Amniotic epithelial cell (primary cell): ENCODE measurements around the gene PNMA6F.
"Not testable (repeated sequence)": the region's sequence is repeated elsewhere in the genome, so short reads cannot be mapped to it uniquely, and the experiment has no call there.

Source experiments
- DNase-seq: peaks from one replicate; pipeline ENCODE4 v3.0.0-alpha.2; 2010; ENCODE audit warnings: low read depth

The PNMA6F gene

GRCh38 chrX:153334654-153335295, 13.2 kb upstream of the PNMA6F start:
- no peak for DNase-seq

GRCh38 chrX:153333821-153334653, 12.5 kb upstream of the PNMA6F start, which contains the start of gene ZNF275:
TSS of gene ZNF275 (plus strand) at chrX:153334153. CDS start at chrX:153336680, 2,527 bp downstream.
- DNase-seq: peak; percentile 65

GRCh38 chrX:153333266-153333665, 11.7 kb upstream of the PNMA6F start:
- peak; percentile 74 for DNase-seq

GRCh38 chrX:153327561-153327960, 6.0 kb upstream of the PNMA6F start:
- DNase-seq: no peak

- DNase-seq: peak; percentile 25
Observed at GRCh38 chrX:153320555-153321184, 897 bp downstream of the PNMA6F start.

- not testable (repeated sequence) for DNase-seq
Observed at GRCh38 chrX:153320047-153320443, 1.5 kb downstream of the PNMA6F start.

- DNase-seq: no peak
Observed at GRCh38 chrX:153319295-153320046, 2.1 kb downstream of the PNMA6F start.

GRCh38 chrX:153318811-153319210, 2.8 kb downstream of the PNMA6F start:
- no peak for DNase-seq

- DNase-seq: no peak
Observed at GRCh38 chrX:153317996-153318722, 3.4 kb downstream of the PNMA6F start.

- DNase-seq: no peak
Observed at GRCh38 chrX:153317306-153317705, 4.3 kb downstream of the PNMA6F start.

- DNase-seq: no peak
Observed at GRCh38 chrX:153312842-153313241, 8.7 kb downstream of the PNMA6F start.

- DNase-seq: no peak
Observed at GRCh38 chrX:153312041-153312440, 9.5 kb downstream of the PNMA6F start.

GRCh38 chrX:153310901-153311300, 10.7 kb downstream of the PNMA6F start:
- DNase-seq: no peak

GRCh38 chrX:153307276-153308178, 14.0 kb downstream of the PNMA6F start:
- DNase-seq: peak; percentile 78

- no peak for DNase-seq
Observed at GRCh38 chrX:153306527-153307115, 14.9 kb downstream of the PNMA6F start.

- no peak for DNase-seq
Observed at GRCh38 chrX:153305972-153306371, 15.6 kb downstream of the PNMA6F start.

- DNase-seq: no peak
Observed at GRCh38 chrX:153304988-153305736, 16.4 kb downstream of the PNMA6F start.

GRCh38 chrX:153303276-153304262, 18.0 kb downstream of the PNMA6F start:
- DNase-seq: no peak
